Loucy (cell line): ENCODE data around the gene SORT1.

Experiments
- CTCF ChIP-seq: fragments of 200-600 bp; sonication (generic); conservative IDR thresholded peaks from 2 replicates; pipeline ENCODE4 v1.5.1; 2014; ENCODE audit warnings: mild to moderate bottlenecking, antibody characterized with exemption, low read length
- EZH2phosphoT487 ChIP-seq: fragments of 200-600 bp; IDR thresholded peaks from 2 replicates; pipeline ENCODE4 v1.6.1; 2018; ENCODE audit warnings: antibody characterized with exemption, mild to moderate bottlenecking, moderate library complexity, borderline replicate concordance

DNA sequence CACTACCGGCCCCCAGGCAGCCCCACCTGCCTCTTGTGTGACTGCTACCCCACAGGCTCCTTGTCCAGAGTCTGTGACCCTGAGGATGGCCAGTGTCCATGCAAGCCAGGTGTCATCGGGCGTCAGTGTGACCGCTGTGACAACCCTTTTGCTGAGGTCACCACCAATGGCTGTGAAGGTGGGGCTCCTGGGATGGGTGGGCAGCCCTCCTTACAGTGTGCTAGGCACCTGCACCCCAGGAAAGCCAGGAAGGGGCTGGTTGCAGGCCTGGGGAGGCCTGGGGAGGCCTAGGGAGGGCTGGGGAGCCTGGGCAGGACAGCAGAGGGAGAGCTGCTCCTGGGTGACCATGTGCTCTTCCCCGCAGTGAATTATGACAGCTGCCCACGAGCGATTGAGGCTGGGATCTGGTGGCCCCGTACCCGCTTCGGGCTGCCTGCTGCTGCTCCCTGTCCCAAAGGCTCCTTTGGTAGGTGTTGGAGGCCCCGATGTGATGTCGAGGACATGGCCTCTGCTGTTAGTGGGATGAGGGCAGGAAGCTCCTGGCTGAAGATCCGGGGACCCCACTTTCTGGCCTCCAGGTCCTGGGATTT, 131.9 kb downstream of the SORT1 start:
- no peak for TF ChIP-seq CTCF
- TF ChIP-seq EZH2phosphoT487 = no peak
